GM12864 (cell line): Measurements from ENCODE around the gene BSPRY.

Experiments
- DNase-seq: peaks from one replicate; pipeline ENCODE4 v3.0.0-alpha.2; 2011; ENCODE audit warnings: low read depth
- H3K4me3 ChIP-seq: 2 replicates; pipeline ENCODE4 v1.5.1; 2011; ENCODE audit warnings: mild to moderate bottlenecking, low read depth, low read length, control low read depth
- TF ChIP-seq, protein P1 (sequence below): IDR thresholded peaks from 2 replicates; pipeline ENCODE4 v1.5.1; 2011; ENCODE audit warnings: low read depth, mild to moderate bottlenecking, moderate library complexity, low read length, control low read depth, inconsistent platforms; ENCODE audit errors: missing control alignments

Gene BSPRY

GRCh38 chr9:113417370-113417769 lies 68.0 kb downstream of the BSPRY start:
- TF ChIP-seq, protein P1, sequence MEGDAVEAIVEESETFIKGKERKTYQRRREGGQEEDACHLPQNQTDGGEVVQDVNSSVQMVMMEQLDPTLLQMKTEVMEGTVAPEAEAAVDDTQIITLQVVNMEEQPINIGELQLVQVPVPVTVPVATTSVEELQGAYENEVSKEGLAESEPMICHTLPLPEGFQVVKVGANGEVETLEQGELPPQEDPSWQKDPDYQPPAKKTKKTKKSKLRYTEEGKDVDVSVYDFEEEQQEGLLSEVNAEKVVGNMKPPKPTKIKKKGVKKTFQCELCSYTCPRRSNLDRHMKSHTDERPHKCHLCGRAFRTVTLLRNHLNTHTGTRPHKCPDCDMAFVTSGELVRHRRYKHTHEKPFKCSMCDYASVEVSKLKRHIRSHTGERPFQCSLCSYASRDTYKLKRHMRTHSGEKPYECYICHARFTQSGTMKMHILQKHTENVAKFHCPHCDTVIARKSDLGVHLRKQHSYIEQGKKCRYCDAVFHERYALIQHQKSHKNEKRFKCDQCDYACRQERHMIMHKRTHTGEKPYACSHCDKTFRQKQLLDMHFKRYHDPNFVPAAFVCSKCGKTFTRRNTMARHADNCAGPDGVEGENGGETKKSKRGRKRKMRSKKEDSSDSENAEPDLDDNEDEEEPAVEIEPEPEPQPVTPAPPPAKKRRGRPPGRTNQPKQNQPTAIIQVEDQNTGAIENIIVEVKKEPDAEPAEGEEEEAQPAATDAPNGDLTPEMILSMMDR, result no peak
- no peak overlapping the region for H3K4me3 ChIP-seq
- no peak for DNase-seq
